ENCODE data around the gene TRAPPC2.

DNA sequence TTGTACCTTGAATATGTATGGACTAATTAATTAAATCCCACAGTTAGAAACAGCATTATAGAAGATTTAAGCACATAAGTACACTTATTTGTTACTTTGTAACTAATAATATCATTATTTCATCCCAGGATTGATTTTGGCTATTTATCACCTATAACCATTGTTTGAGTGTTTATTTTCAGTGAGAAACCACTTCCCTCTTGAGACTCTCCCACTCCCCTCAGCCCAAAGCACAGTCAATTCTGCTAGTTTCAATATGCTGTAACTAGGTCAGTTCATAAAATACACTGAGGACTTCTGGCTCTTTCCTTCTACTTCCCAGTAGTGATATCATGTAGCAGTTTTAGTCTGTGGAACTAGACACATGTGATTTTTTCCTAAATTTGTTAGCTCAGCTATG is 16.4 kb upstream of the TRAPPC2 start:
- TF ChIP-seq, protein P1, sequence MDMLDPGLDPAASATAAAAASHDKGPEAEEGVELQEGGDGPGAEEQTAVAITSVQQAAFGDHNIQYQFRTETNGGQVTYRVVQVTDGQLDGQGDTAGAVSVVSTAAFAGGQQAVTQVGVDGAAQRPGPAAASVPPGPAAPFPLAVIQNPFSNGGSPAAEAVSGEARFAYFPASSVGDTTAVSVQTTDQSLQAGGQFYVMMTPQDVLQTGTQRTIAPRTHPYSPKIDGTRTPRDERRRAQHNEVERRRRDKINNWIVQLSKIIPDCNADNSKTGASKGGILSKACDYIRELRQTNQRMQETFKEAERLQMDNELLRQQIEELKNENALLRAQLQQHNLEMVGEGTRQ (CRISPR knock-in tag; IDR thresholded peaks at IDR 0.05) = no peak
- TF ChIP-seq RFX5 (IDR thresholded peaks at IDR 0.05; ENCODE audit: low read depth, low read length) = no peak
- TF ChIP-seq SMC3 (conservative IDR thresholded peaks at IDR 0.05; ENCODE audit: insufficient read depth, low read depth, low read length) = no peak
- no peak for TF ChIP-seq LEF1 (IDR thresholded peaks at IDR 0.05)
- no peak for TF ChIP-seq SAFB2 (IDR thresholded peaks at IDR 0.05; ENCODE audit: borderline replicate concordance, low read depth, low read length, severe bottlenecking)
- TF ChIP-seq, protein P2, sequence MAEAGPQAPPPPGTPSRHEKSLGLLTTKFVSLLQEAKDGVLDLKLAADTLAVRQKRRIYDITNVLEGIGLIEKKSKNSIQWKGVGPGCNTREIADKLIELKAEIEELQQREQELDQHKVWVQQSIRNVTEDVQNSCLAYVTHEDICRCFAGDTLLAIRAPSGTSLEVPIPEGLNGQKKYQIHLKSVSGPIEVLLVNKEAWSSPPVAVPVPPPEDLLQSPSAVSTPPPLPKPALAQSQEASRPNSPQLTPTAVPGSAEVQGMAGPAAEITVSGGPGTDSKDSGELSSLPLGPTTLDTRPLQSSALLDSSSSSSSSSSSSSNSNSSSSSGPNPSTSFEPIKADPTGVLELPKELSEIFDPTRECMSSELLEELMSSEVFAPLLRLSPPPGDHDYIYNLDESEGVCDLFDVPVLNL (CRISPR knock-in tag; IDR thresholded peaks at IDR 0.05; ENCODE audit: low read depth) = no peak
- TF ChIP-seq ZNF239 (CRISPR knock-in tag; IDR thresholded peaks at IDR 0.05) = no peak
- no peak for TF ChIP-seq SIN3A (IDR thresholded peaks at IDR 0.05; ENCODE audit: borderline replicate concordance in 2 of 2, control insufficient read depth in 1 of 2, low read depth in 2 of 2, low read length in 2 of 2)
- no peak for TF ChIP-seq POLR2A (conservative IDR thresholded peaks at IDR 0.05)
- no peak for TF ChIP-seq ZNF785 (CRISPR knock-in tag; IDR thresholded peaks at IDR 0.05)
- no peak for TF ChIP-seq JUN (IDR thresholded peaks at IDR 0.05; ENCODE audit: borderline replicate concordance, low read depth, low read length)
- TF ChIP-seq JUN (CRISPR knock-in tag; IDR thresholded peaks at IDR 0.05; ENCODE audit: borderline replicate concordance) = no peak
- TF ChIP-seq SRSF1 (IDR thresholded peaks at IDR 0.05; ENCODE audit: low read depth, low read length) = no peak

All from K562 (cell line).